Sigmoid colon (tissue), 4 donors: ENCODE measurements around the gene SLC35B3.

Experiments used
- CTCF ChIP-seq, 4 experiments: fragments of 450-650 bp in 3 of 4; fragments of 200-600 bp in 1 of 4; IDR thresholded peaks; one replicate each; pipeline ENCODE4 v1.5.1; 2016 to 2019; ENCODE audit warnings: antibody characterized with exemption in 4 of 4, mild to moderate bottlenecking in 3 of 4, moderate library complexity in 2 of 4
- EP300 ChIP-seq, 4 donors: sonication (generic); formaldehyde crosslinking; IDR thresholded peaks; one replicate each; pipeline ENCODE4 v1.6.1; 2017; ENCODE audit warnings: antibody characterized with exemption in 4 of 4
- POLR2A ChIP-seq, 2 donors: fragments of 450-650 bp; IDR thresholded peaks; one replicate each; pipeline ENCODE4 v1.6.1; 2016; ENCODE audit warnings: antibody characterized with exemption in 2 of 2, mild to moderate bottlenecking in 2 of 2, moderate library complexity in 2 of 2

GRCh38 chr6:8442150-8442549 is 6.8 kb upstream of the SLC35B3 start:
- TF ChIP-seq CTCF (IDR thresholded peaks at IDR 0.05) (no peak), POLR2A (IDR thresholded peaks at IDR 0.05) (no peak), EP300 (IDR thresholded peaks at IDR 0.05) (no peak)
